H1 (cell line): ENCODE results near the gene IGLL5. TPM values are rescaled to one million over a fixed set of nuclear protein-coding genes. Genes with fewer than 3 reads are reported as not detected.

Experiments
- CTCF ChIA-PET: fragments of 300-600 bp; sonication (Branson Sonifier 250); formaldehyde crosslinking; loops from one replicate; lab custom pipeline; 2021; ENCODE audit not compliant: partially characterized antibody; lab: Charles Lee
- POLR2A ChIA-PET: fragments of 300-600 bp; sonication (Branson Sonifier 250); formaldehyde crosslinking; loops from one replicate; lab custom pipeline; 2021; ENCODE audit warnings: inconsistent platforms; ENCODE audit not compliant: partially characterized antibody; lab: Charles Lee
- DNase-seq, 2 experiments: peaks; one replicate each; pipeline versions ENCODE4 v3.0.0 to v3.0.0-alpha.2; 2010 to 2022; ENCODE audit warnings: low spot score in 2 of 2, low read depth in 1 of 2, mixed read lengths in 1 of 2
- FAIRE-seq: peaks from 2 replicates; lab custom pipeline; 2011; peaks lifted over from hg19 to GRCh38; lab: Jason Lieb, UNC
- H2AFZ ChIP-seq: 2 replicates; pipeline ENCODE4 v1.8.1; 2012; ENCODE audit warnings: low read length, inconsistent platforms
- H2AK5ac ChIP-seq: 2 replicates; pipeline ENCODE4 v1.6.1; 2013; ENCODE audit warnings: low read depth, low read length
- H2BK120ac ChIP-seq: replicated peaks from 2 replicates; pipeline ENCODE3; 2013; ENCODE audit warnings: low read depth, low read length, inconsistent platforms
- H2BK12ac ChIP-seq: 2 replicates; pipeline ENCODE4 v1.6.1; 2013; ENCODE audit warnings: low read depth, low read length
- H2BK15ac ChIP-seq: 2 replicates; pipeline ENCODE4 v1.6.1; 2013; ENCODE audit warnings: low read length
- H2BK20ac ChIP-seq: 2 replicates; pipeline ENCODE4 v1.6.1; 2013; ENCODE audit warnings: low read length
- H2BK5ac ChIP-seq: 2 replicates; pipeline ENCODE4 v1.6.1; 2013; ENCODE audit warnings: low read depth, low read length
- H3K14ac ChIP-seq: 2 replicates; pipeline ENCODE4 v1.6.1; 2013; ENCODE audit warnings: inconsistent platforms; ENCODE audit not compliant: insufficient read length
- H3K18ac ChIP-seq: 2 replicates; pipeline ENCODE4 v1.6.1; 2013; ENCODE audit warnings: low read length; ENCODE audit errors: extremely low read depth
- H3K23ac ChIP-seq: 2 replicates; pipeline ENCODE4 v1.6.1; 2013; ENCODE audit warnings: inconsistent platforms; ENCODE audit not compliant: insufficient read length
- H3K23me2 ChIP-seq: 2 replicates; pipeline ENCODE4 v1.6.1; 2013; ENCODE audit warnings: low read depth, low read length
- H3K27ac ChIP-seq: 2 replicates; pipeline ENCODE4 v1.6.1; 2011; ENCODE audit warnings: low read depth, low read length, inconsistent platforms
- H3K27me3 ChIP-seq, 4 experiments: replicated peaks in 1 of 4; 1 replicate in 1 of 4; 2 replicates in 3 of 4; pipeline versions ENCODE4 v1.6.1 to v1.8.1; 2011 to 2013; ENCODE audit warnings: low read length in 3 of 4, mild to moderate bottlenecking in 3 of 4, inconsistent platforms in 2 of 4, mixed read lengths in 2 of 4, moderate library complexity in 1 of 4; ENCODE audit not compliant: control insufficient read depth in 3 of 4, insufficient read depth in 3 of 4; ENCODE audit errors: extremely low read depth in 1 of 4
- H3K36me3 ChIP-seq, 4 experiments: 2 replicates each; pipeline versions ENCODE4 v1.6.1 to v1.8.1; 2011 to 2013; ENCODE audit warnings: mild to moderate bottlenecking in 4 of 4, low read length in 3 of 4, moderate library complexity in 2 of 4, control low read depth in 1 of 4, inconsistent platforms in 1 of 4; ENCODE audit not compliant: insufficient read depth in 4 of 4, control insufficient read depth in 2 of 4
- H3K4ac ChIP-seq: replicated peaks from 2 replicates; pipeline ENCODE3; 2013; ENCODE audit warnings: low read length, low read depth, mixed read lengths, inconsistent platforms; ENCODE audit not compliant: insufficient read length
- H3K4me1 ChIP-seq, 4 experiments: replicated peaks in 1 of 4; 1 replicate in 1 of 4; 2 replicates in 3 of 4; pipeline versions ENCODE4 v1.6.1 to v1.8.1; 2011 to 2013; ENCODE audit warnings: low read length in 3 of 4, inconsistent platforms in 2 of 4, mixed read lengths in 1 of 4; ENCODE audit not compliant: insufficient read depth in 4 of 4, control insufficient read depth in 3 of 4
- H3K4me2 ChIP-seq, 2 experiments: 2 replicates each; pipeline versions ENCODE4 v1.6.1 to v1.8.1; 2011 to 2013; ENCODE audit warnings: low read depth in 2 of 2, low read length in 2 of 2, control low read depth in 1 of 2, inconsistent platforms in 1 of 2, mild to moderate bottlenecking in 1 of 2; ENCODE audit not compliant: insufficient read depth in 1 of 2
- H3K4me3 ChIP-seq, 4 experiments: fragments of 200-600, 300-600 bp in 1 of 4; sonication (generic), shearing (Covaris generic), sonication (Bioruptor Twin) in 1 of 4; 2 replicates each; pipeline versions ENCODE4 v1.5.1 to v1.8.1; 2011 to 2016; ENCODE audit warnings: low read length in 4 of 4, low read depth in 3 of 4, control low read depth in 2 of 4, inconsistent platforms in 2 of 4, mild to moderate bottlenecking in 2 of 4, mixed read lengths in 1 of 4, moderate library complexity in 1 of 4; ENCODE audit not compliant: insufficient read depth in 2 of 4; ENCODE audit errors: extremely low read depth in 1 of 4
- H3K56ac ChIP-seq: replicated peaks from 2 replicates; pipeline ENCODE3; 2013; ENCODE audit warnings: low read depth, mild to moderate bottlenecking, mixed read lengths, low read length, inconsistent platforms; ENCODE audit not compliant: insufficient read length
- H3K79me1 ChIP-seq: 2 replicates; pipeline ENCODE4 v1.6.1; 2013; ENCODE audit warnings: low read depth, low read length, control low read depth
- H3K79me2 ChIP-seq, 2 experiments: 2 replicates each; pipeline versions ENCODE4 v1.6.1 to v1.8.1; 2012 to 2013; ENCODE audit warnings: low read length in 2 of 2, mild to moderate bottlenecking in 2 of 2, inconsistent platforms in 1 of 2; ENCODE audit not compliant: insufficient read depth in 2 of 2, control insufficient read depth in 1 of 2
- H3K9ac ChIP-seq, 4 experiments: replicated peaks in 1 of 4; 1 replicate in 1 of 4; 2 replicates in 3 of 4; pipeline versions ENCODE4 v1.6.1 to v1.8.1; 2011 to 2013; ENCODE audit warnings: low read depth in 3 of 4, low read length in 3 of 4, control low read depth in 2 of 4, mild to moderate bottlenecking in 2 of 4, moderate library complexity in 2 of 4, inconsistent platforms in 1 of 4; ENCODE audit errors: extremely low read depth in 1 of 4
- H3K9me3 ChIP-seq, 2 experiments: 2 replicates each; pipeline versions ENCODE4 v1.6.1 to v1.8.1; 2012 to 2013; ENCODE audit warnings: mild to moderate bottlenecking in 2 of 2, moderate library complexity in 2 of 2, control low read depth in 1 of 2, inconsistent platforms in 1 of 2, low read depth in 1 of 2, low read length in 1 of 2, mixed read lengths in 1 of 2; ENCODE audit not compliant: insufficient read depth in 2 of 2
- H4K20me1 ChIP-seq, 2 experiments: replicated peaks in 1 of 2; 2 replicates each; pipeline versions ENCODE3 to v1.8.1; 2011 to 2013; ENCODE audit warnings: inconsistent platforms in 2 of 2, low read length in 2 of 2, mild to moderate bottlenecking in 1 of 2; ENCODE audit not compliant: insufficient read depth in 2 of 2, control insufficient read depth in 1 of 2
- H4K5ac ChIP-seq: 2 replicates; pipeline ENCODE4 v1.6.1; 2013; ENCODE audit warnings: low read length, low read depth, mixed read lengths, inconsistent platforms; ENCODE audit not compliant: insufficient read length
- H4K8ac ChIP-seq: 2 replicates; pipeline ENCODE4 v1.8.0; 2013; ENCODE audit warnings: mild to moderate bottlenecking, moderate library complexity, low read length, inconsistent platforms; ENCODE audit not compliant: insufficient read depth; ENCODE audit errors: extremely low read depth
- H4K91ac ChIP-seq: replicated peaks from 2 replicates; pipeline ENCODE3; 2013; ENCODE audit warnings: low read length, mixed read lengths, inconsistent platforms; ENCODE audit not compliant: insufficient read length
- BACH1 ChIP-seq: IDR thresholded peaks from 2 replicates; pipeline ENCODE4 v1.6.1; 2012; ENCODE audit warnings: low read length, improper control_type of control experiment
- CHD1 ChIP-seq: IDR thresholded peaks from 2 replicates; pipeline ENCODE4 v1.6.1; 2012; ENCODE audit warnings: low read depth, low read length, improper control_type of control experiment
- EGR1 ChIP-seq: IDR thresholded peaks from 2 replicates; pipeline ENCODE4 v1.6.1; 2011; ENCODE audit warnings: low read depth, low read length, borderline replicate concordance
- FOSL1 ChIP-seq: IDR thresholded peaks from 2 replicates; pipeline ENCODE4 v1.6.1; 2011; ENCODE audit warnings: mild to moderate bottlenecking, low read depth, low read length, moderate library complexity; ENCODE audit not compliant: insufficient read depth
- GABPA ChIP-seq: IDR thresholded peaks from 2 replicates; pipeline ENCODE4 v1.6.1; 2011; ENCODE audit warnings: mild to moderate bottlenecking, low read length, moderate library complexity, borderline replicate concordance; ENCODE audit not compliant: insufficient read depth
- HDAC6 ChIP-seq: IDR thresholded peaks from one replicate; pipeline ENCODE4 v1.7.1; 2012; ENCODE audit warnings: low read depth, mild to moderate bottlenecking, inconsistent platforms, low read length, moderate library complexity
- MAFK ChIP-seq: IDR thresholded peaks from 2 replicates; pipeline ENCODE4 v1.6.1; 2012; ENCODE audit warnings: low read depth, mild to moderate bottlenecking, improper control_type of control experiment, low read length
- NANOG ChIP-seq: IDR thresholded peaks from 2 replicates; pipeline ENCODE4 v1.6.1; 2011; ENCODE audit warnings: low read length, low read depth, mild to moderate bottlenecking, inconsistent platforms; ENCODE audit not compliant: insufficient read depth, poor library complexity, severe bottlenecking
- SAP30 ChIP-seq: fragments of 300-600 bp; sonication (generic); IDR thresholded peaks from 2 replicates; pipeline ENCODE4 v1.7.1; 2012; ENCODE audit warnings: low read length, moderate library complexity, mild to moderate bottlenecking, inconsistent platforms; ENCODE audit not compliant: insufficient read depth, insufficient replicate concordance
- SIN3A ChIP-seq, 2 experiments: IDR thresholded peaks in 1 of 2; conservative IDR thresholded peaks in 1 of 2; 2 replicates each; pipeline ENCODE4 v1.6.1; 2011 to 2012; ENCODE audit warnings: low read length in 2 of 2, improper control_type of control experiment in 1 of 2, low read depth in 1 of 2, mild to moderate bottlenecking in 1 of 2
- SP4 ChIP-seq: IDR thresholded peaks from 2 replicates; pipeline ENCODE4 v1.6.1; 2012; ENCODE audit warnings: low read length, inconsistent platforms
- SUZ12 ChIP-seq: fragments of 200-600 bp; sonication (generic); IDR thresholded peaks from 2 replicates; pipeline ENCODE4 v1.6.1; 2012; ENCODE audit warnings: mild to moderate bottlenecking, inconsistent platforms, low read length, moderate library complexity, mixed read lengths
- TAF1 ChIP-seq: IDR thresholded peaks from 2 replicates; pipeline ENCODE4 v1.6.1; 2011; ENCODE audit warnings: mild to moderate bottlenecking, low read depth, low read length
- WGBS, 2 experiments: shearing (Covaris generic) in 1 of 2; methylation state at CpG; one replicate each; pipeline versions ENCODE4 v1.1.6 to v1.1.7; 2013 to 2015; ENCODE audit warnings: low lambda C conversion rate in 2 of 2, mixed read lengths in 2 of 2, inconsistent platforms in 1 of 2, low coverage in 1 of 2, missing lambda C conversion rate in 1 of 2; ENCODE audit not compliant: insufficient replicate concordance in 2 of 2, insufficient coverage in 1 of 2, insufficient read length in 1 of 2; ENCODE audit errors: extremely low coverage in 1 of 2, missing lambda C conversion rate in 1 of 2; 5-methylcytosine and 5-hydroxymethylcytosine counted together
- polyA plus RNA-seq, 7 experiments: library from polyadenylated mRNA; depleted of rRNA in 3 of 7; stranded (reverse) in 5 of 7; unstranded in 2 of 7; fragments of >200 nt in 5 of 7; fragments of 200-250 nt in 2 of 7; gene quantifications; 1 replicate in 5 of 7; 2 replicates in 1 of 7; 4 replicates in 1 of 7; pipeline versions ENCODE4 v1.2.1 to v1.2.3, GENCODE V29; 2011 to 2013; ENCODE audit warnings: missing spikeins in 2 of 7, mixed read lengths in 2 of 7
- total RNA-seq: library from RNA; stranded (reverse); fragmentation: NEBNext Ultra II Directional; extraction: Animal tissue kit (Norgen Biotek cat#: 25700); gene quantifications from 2 replicates; pipeline ENCODE4 v1.2.1, GENCODE V29; 2021

The IGLL5 gene
- total and polyA plus RNA-seq, 2 of the 8 experiments (the other 6 are each of a cell fraction or from before 2014, with no cell fraction given), result not detected

- DNase-seq, result no peak
- Histone ChIP-seq H3K27ac (no peak overlapping the region), H4K91ac (no peak overlapping the region), H3K4ac (no peak overlapping the region), H4K5ac (no peak overlapping the region), H4K20me1 (no peaks in the 10 kb centered on the region), H3K27me3 (peaks cover 5 to 27% (median 22%) of the 10 kb centered on the region in 4 experiments; a peak in 6 of 7 replicates), H3K4me3 (no peak overlapping the region), H2BK5ac (no peak overlapping the region), H3K36me3 (no peaks in the 10 kb centered on the region), H3K18ac (no peak overlapping the region), H2BK12ac (no peak overlapping the region), H3K23ac (no peak overlapping the region), H3K79me1 (no peaks in the 10 kb centered on the region), H3K9ac (no peak overlapping the region), H3K9me3 (peaks cover 46 to 90% of the 10 kb centered on the region in 2 experiments), H2AK5ac (no peak overlapping the region), H3K4me2 (no peak overlapping the region), H3K23me2 (no peaks in the 10 kb centered on the region), H3K56ac (no peak overlapping the region), H3K4me1 (no peaks in the 10 kb centered on the region), H2AFZ (no peak overlapping the region), H3K79me2 (no peaks in the 10 kb centered on the region), H2BK20ac (no peak overlapping the region), H4K8ac (no peak overlapping the region), H2BK15ac (no peak overlapping the region), H2BK120ac (no peak overlapping the region), H3K14ac (no peak overlapping the region)
- ChIA-PET POLR2A (no interaction called here), CTCF (interaction anchor here (1.1 kb wide), 1 partner anchor 39 kb away, joined by 3 read pairs; no protein-coding TSS in a partner anchor)
- no peak for FAIRE-seq
- TF ChIP-seq FOSL1 (no peak), SUZ12 (no peak), SAP30 (no peak), SP4 (no peak), SIN3A (conservative IDR thresholded peaks at IDR 0.05 in 1 of 2, IDR thresholded peaks at IDR 0.05 in 1 of 2; ENCODE audit: low read depth in 1 of 2, low read length in 2 of 2) (no peak), NANOG (no peak), HDAC6 (no peak), MAFK (no peak), TAF1 (no peak), CHD1 (no peak), GABPA (no peak), BACH1 (no peak), EGR1 (no peak)
- 84% methylated on average over 6 of the region's 6 CpGs; no CpG with 5 or more reads in 1 of the 2 experiments for WGBS, 2 experiments
Observed at GRCh38 chr22:22915670-22916035, 28.0 kb downstream of the IGLL5 start.
